ENCODE results near the gene SDF2. TPM values are rescaled to one million over a fixed set of nuclear protein-coding genes. Genes with fewer than 3 reads are reported as not detected.

The SDF2 gene
- total and polyA plus RNA-seq, 8 donors = 57.3 to 74.6 (median 69.0) TPM

GRCh38 chr17:28698253-28698941 is 36.7 kb upstream of the SDF2 start:
- intact Hi-C loops (cut with DNase I) = no loop called here
- H3K9me3 ChIP-seq = no peaks in the 10 kb centered on the region
- no peaks in the 10 kb centered on the region for H3K27me3 ChIP-seq
- H3K4me1 ChIP-seq = no peaks in the 10 kb centered on the region
- peaks cover 0 to 100% of the 10 kb centered on the region in 2 donors for H3K36me3 ChIP-seq
- ATAC-seq (no peak), DNase-seq (no peak)
- TF ChIP-seq CTCF (IDR thresholded peaks at IDR 0.05) = no peak
- no peak overlapping the region for H3K4me3 ChIP-seq
- H3K27ac ChIP-seq = no peak overlapping the region

GRCh38 chr17:28693869-28694268 is 32.2 kb upstream of the SDF2 start:
- H3K27me3 ChIP-seq = no peaks in the 10 kb centered on the region

GRCh38 chr17:28689011-28689410 is 27.3 kb upstream of the SDF2 start:
- Histone ChIP-seq H3K36me3 (peaks cover 0 to 100% of the 10 kb centered on the region in 2 donors), H3K4me3 (no peak overlapping the region)

More at GRCh38 chr17:28693869-28694268, 32.2 kb upstream of the SDF2 start:
- TF ChIP-seq CTCF (IDR thresholded peaks at IDR 0.05) = no peak
- H3K36me3 ChIP-seq = peaks cover 0 to 100% of the 10 kb centered on the region in 2 donors
- intact Hi-C loops (cut with DNase I) = no loop called here
- H3K4me1 ChIP-seq = no peaks in the 10 kb centered on the region
- DNase-seq (no peak), ATAC-seq (no peak)
- H3K4me3 ChIP-seq = no peak overlapping the region
- no peak overlapping the region for H3K27ac ChIP-seq
- no peaks in the 10 kb centered on the region for H3K9me3 ChIP-seq

GRCh38 chr17:28688481-28688880 is 26.8 kb upstream of the SDF2 start:
- no peak for ATAC-seq

More at GRCh38 chr17:28689011-28689410, 27.3 kb upstream of the SDF2 start:
- intact Hi-C loops (cut with DNase I) = no loop called here
- H3K9me3 ChIP-seq = no peaks in the 10 kb centered on the region
- DNase-seq (no peak), ATAC-seq (no peak)
- no peak overlapping the region for H3K27ac ChIP-seq
- no peak for TF ChIP-seq CTCF (IDR thresholded peaks at IDR 0.05)
- H3K27me3 ChIP-seq = no peaks in the 10 kb centered on the region
- H3K4me1 ChIP-seq = no peaks in the 10 kb centered on the region

More at GRCh38 chr17:28688481-28688880, 26.8 kb upstream of the SDF2 start:
- Histone ChIP-seq H3K36me3 (peaks cover 0 to 100% of the 10 kb centered on the region in 2 donors), H3K27me3 (no peaks in the 10 kb centered on the region), H3K9me3 (no peaks in the 10 kb centered on the region), H3K4me3 (no peak overlapping the region), H3K27ac (no peak overlapping the region), H3K4me1 (no peaks in the 10 kb centered on the region)
- TF ChIP-seq CTCF (IDR thresholded peaks at IDR 0.05) = no peak
- no peak for DNase-seq
- intact Hi-C loops (cut with DNase I) = no loop called here

Measured in left lung (tissue), 10 donors.